ENCODE results near the gene L2HGDH. TPM values are rescaled to one million over a fixed set of nuclear protein-coding genes. Genes with fewer than 3 reads are reported as not detected.

L2HGDH gene
- total RNA-seq, 1 donor from 2014 or later = 18.6 TPM

- no peak for DNase-seq
Measured at GRCh38 chr14:50229681-50230080, 82.3 kb downstream of the L2HGDH start.

- DNase-seq = no peak
Measured at GRCh38 chr14:50228313-50228712, 83.7 kb downstream of the L2HGDH start.

DNA sequence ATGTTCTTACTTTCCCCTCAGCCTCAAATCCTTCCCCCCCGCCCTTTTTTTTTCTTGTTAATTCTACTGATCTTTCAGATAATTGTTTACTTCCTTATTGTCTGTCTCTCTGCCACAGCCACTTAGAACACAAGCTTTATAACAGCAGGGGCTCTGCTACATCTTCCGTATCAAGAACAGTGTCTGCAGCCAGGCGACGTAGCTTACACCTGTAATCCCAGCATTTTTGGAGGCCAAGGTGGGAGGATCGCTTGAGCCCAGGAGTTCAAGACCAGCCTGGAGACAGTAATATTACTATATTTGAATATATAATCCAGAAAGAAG is 86.1 kb downstream of the L2HGDH start:
- no peak for DNase-seq

DNA sequence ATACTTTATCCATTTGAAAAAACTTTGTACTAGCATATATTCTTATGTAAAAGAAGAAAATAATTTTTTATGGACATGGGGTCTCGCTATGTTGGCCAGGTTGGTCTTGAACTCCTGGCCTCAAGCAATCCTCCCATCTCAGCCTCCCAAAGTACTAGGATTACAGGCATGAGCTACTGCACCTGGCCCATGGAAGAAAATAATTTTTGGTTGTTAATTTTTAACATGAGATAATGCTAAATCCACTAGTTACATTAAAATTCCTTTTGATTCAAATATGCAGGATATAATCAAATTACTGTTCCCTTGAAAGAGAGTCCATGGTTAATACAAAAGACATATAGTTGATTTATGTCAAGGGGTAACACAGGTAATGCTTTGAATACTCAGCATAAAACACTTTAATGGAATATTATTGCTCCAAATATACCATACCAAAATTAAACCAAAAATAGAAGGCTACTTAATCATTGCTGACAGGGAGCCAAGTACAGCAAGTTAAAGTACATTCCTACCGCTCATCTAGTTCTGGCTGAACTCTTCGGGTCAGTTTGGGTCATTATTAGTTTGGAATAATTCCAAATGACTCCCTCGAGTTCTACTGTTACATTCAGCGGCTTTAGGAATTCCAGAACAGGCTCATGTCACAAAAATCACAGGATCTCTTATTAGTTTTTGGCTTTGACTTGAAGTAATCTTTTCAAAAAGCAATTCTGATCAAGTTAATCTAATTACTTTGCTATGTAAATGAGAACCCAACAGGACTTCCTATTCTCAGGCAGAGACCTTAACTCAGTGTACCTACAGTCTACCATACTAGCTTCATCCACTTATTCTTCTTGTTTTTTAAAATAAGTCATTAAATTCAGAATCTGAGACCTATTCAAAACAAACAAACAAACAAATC is 86.7 kb downstream of the L2HGDH start:
- DNase-seq = no peak

DNA sequence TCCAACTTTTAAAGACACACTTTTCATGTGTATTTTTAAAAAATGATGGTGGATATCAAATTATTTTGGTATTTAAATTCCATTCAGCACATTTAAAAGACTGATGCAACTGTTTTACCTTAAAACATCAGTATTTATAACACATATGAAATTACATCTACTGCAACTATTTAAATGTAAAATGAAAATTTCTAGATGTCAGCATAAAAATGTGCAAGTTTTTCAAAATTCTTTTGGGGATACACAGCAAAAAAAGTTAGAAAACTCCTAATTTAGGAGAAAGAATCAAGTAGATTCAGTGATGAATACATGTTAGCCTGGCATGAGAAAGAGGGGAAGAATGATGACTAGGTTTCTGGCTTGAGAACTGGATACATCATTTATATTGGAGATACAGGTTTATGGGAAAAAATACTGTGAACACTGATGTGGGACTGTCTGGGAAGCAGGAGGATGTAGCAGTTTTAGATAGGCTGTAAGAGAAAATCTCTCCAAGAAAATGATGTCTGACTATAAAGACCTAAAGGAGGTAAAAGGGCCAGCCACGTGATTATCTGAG is 89.9 kb downstream of the L2HGDH start:
- no peak for DNase-seq

- DNase-seq = no peak
Measured at GRCh38 chr14:50218501-50218900, 93.5 kb downstream of the L2HGDH start.

DNA sequence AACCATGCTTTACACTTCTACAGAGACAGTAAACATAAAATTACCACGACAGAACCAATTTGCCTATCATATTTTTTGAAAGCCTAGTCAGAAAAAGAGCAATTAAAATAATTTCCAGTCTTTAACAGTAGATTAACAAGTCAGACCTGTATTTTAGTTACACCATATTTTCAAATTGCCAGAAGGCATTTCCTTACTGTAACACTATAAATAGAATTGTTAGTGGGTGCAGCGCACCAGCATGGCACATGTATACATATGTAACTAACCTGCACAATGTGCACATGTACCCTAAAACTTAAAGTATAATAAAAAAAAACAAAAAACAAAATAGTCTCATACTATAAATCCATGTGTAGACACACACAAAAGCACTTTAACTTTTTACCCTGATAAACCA is 96.6 kb downstream of the L2HGDH start:
- no peak for DNase-seq

GRCh38 chr14:50213795-50214194 is 98.2 kb downstream of the L2HGDH start:
- no peak for DNase-seq

DNA sequence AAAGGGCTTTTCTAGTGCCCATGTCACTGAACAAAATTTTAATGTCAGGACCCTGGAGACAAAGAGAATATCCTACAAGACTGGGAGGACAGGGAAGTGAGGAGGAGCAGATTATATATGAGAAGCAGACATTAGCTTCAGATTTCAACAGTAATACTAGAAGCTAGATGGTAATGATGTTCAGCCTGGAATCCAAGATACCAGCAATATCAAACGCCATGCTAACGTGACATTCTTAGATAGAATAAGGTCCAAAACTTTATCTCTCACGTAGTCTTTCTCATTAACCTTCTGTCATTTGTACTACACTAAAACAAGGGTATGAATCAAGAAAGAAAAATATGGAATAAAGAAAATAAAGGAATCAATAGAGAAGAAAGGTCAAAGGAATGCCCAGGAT is 99.3 kb downstream of the L2HGDH start:
- DNase-seq = no peak

- no peak for DNase-seq
Measured at GRCh38 chr14:50210074-50210473, 102.0 kb downstream of the L2HGDH start.

DNA sequence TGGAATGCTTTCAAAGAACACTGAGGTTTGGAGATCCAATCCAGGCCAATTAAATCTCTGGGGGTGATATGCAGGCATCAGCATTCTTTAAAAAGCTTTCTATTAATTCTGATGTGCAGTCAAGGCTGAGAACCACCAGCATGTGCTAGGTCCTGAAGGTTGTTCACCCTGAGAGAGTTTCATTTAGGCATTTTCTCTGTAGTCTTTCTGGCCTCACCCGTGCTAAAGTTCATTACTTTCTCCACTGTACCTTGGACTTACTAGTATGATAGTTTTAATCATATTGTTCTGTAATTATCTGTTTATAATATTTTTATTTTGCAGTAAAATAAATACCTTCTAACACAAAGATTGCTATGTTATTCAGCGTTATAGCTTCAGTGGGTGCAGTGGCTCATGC is 113.5 kb downstream of the L2HGDH start:
- no peak for DNase-seq

DNA sequence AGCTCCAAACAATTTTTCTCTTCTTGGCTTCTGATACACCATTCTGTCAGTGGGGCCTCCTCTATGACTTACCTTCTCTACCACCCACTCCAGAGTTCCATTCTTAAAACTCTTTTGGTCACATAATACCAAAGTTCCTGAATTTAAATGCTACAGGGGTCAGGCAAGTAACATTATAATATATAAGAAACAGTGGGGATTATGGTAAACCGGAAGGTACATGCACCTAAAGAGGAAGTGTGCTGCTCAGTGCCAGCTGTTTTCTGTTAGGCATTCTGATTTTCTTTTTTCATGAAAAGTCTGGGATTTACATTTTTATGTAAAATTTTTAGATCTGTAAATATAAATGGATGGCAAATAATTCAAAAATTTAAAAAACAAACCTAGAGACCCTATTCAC is 120.5 kb downstream of the L2HGDH start:
- DNase-seq = no peak

Small RNA genes lying within 50 kb of the gene (small RNA-seq; reads per million reads assigned to genes)
- not detected for gene MIR4504

Other genes with a start within 250 kb of the L2HGDH start
- 12.0 TPM for gene VCPKMT, start 195.7 kb downstream of the L2HGDH start, total RNA-seq
- gene SOS2, start 80.7 kb downstream of the L2HGDH start, total RNA-seq = 83.6 TPM
- 15.9 TPM for gene DMAC2L, start 95 bp upstream of the L2HGDH start, total RNA-seq
- 17.5 TPM for gene CDKL1, start 84.7 kb upstream of the L2HGDH start, total RNA-seq
- gene MAP4K5, start 220.3 kb upstream of the L2HGDH start, total RNA-seq = 148 TPM
- gene ATL1, start 247.9 kb upstream of the L2HGDH start, total RNA-seq = 99.8 TPM

Measured in occipital lobe (tissue), 3 donors.